GM12864 (cell line): ENCODE results near the gene ZNF385B.

ENCODE experiments used
- DNase-seq: peaks from one replicate; pipeline ENCODE4 v3.0.0-alpha.2; 2011; ENCODE audit warnings: low read depth
- H3K4me3 ChIP-seq: 2 replicates; pipeline ENCODE4 v1.5.1; 2011; ENCODE audit warnings: mild to moderate bottlenecking, low read depth, low read length, control low read depth
- CTCF ChIP-seq: IDR thresholded peaks from 2 replicates; pipeline ENCODE4 v1.5.1; 2011; ENCODE audit warnings: low read depth, mild to moderate bottlenecking, moderate library complexity, low read length, control low read depth, inconsistent platforms; ENCODE audit errors: missing control alignments

ZNF385B gene

GRCh38 chr2:179856205-179856604 lies 5.2 kb downstream of the ZNF385B start:
- no peak overlapping the region for H3K4me3 ChIP-seq
- no peak for TF ChIP-seq CTCF
- no peak for DNase-seq

GRCh38 chr2:179855673-179856072 lies 5.7 kb downstream of the ZNF385B start:
- H3K4me3 ChIP-seq: no peak overlapping the region
- DNase-seq: no peak
- no peak for TF ChIP-seq CTCF

- no peak overlapping the region for H3K4me3 ChIP-seq
- DNase-seq: no peak
- no peak for TF ChIP-seq CTCF
These were observed 6.5 kb downstream of the ZNF385B start for GRCh38 chr2:179854891-179855290.

GRCh38 chr2:179853108-179853507 lies 8.3 kb downstream of the ZNF385B start:
- TF ChIP-seq CTCF: no peak
- H3K4me3 ChIP-seq: no peak overlapping the region
- DNase-seq: no peak

GRCh38 chr2:179850188-179850587 lies 11.2 kb downstream of the ZNF385B start:
- TF ChIP-seq CTCF: no peak
- no peak for DNase-seq
- H3K4me3 ChIP-seq: no peak overlapping the region

- TF ChIP-seq CTCF: no peak
- no peak for DNase-seq
- no peak overlapping the region for H3K4me3 ChIP-seq
These were observed 11.7 kb downstream of the ZNF385B start for GRCh38 chr2:179849719-179850118.

GRCh38 chr2:179843541-179843940 lies 17.9 kb downstream of the ZNF385B start:
- no peak for DNase-seq
- TF ChIP-seq CTCF: no peak
- H3K4me3 ChIP-seq: no peak overlapping the region
